B cell (primary cell): ENCODE measurements around the gene CENPO. TPM values are rescaled to one million over a fixed set of nuclear protein-coding genes. Genes with fewer than 3 reads are reported as not detected.

Experiments used
- ATAC-seq: fragments of 200-7000 bp; cut with Tn5 transposase; one replicate; pipeline ENCODE4 v1.10.0; 2021; ENCODE audit warnings: low read depth, mild to moderate bottlenecking, moderate number of reproducible peaks, moderate library complexity
- CTCF ChIA-PET: fragments of 350-600 bp; sonication (Branson Sonifier 250); formaldehyde crosslinking; loops from one replicate; lab custom pipeline; 2021; ENCODE audit warnings: antibody characterized with exemption, inconsistent platforms; lab: Charles Lee
- POLR2A ChIA-PET: fragments of 350-600 bp; sonication (Branson Sonifier 250); formaldehyde crosslinking; loops from one replicate; lab custom pipeline; 2021; ENCODE audit warnings: antibody characterized with exemption; lab: Charles Lee
- DNase-seq: peaks from one replicate; pipeline ENCODE4 v3.0.0; 2013
- H2AFZ ChIP-seq: 2 replicates; pipeline ENCODE4 v1.6.1; 2012; ENCODE audit warnings: mild to moderate bottlenecking, low read depth, low read length; ENCODE audit not compliant: insufficient read depth, poor library complexity, severe bottlenecking
- H3K27ac ChIP-seq, 2 donors: 1 replicate in 1 of 2; 2 replicates in 1 of 2; pipeline ENCODE4 v1.5.1; 2012 to 2013; ENCODE audit warnings: low read length in 2 of 2, mild to moderate bottlenecking in 2 of 2, moderate library complexity in 1 of 2
- H3K27me3 ChIP-seq, 4 experiments: fragments of 200-600 bp in 1 of 4; sonication (generic) in 1 of 4; replicated peaks in 1 of 4; 1 replicate in 2 of 4; 2 replicates in 2 of 4; pipeline versions ENCODE4 v1.6.1 to v1.7.0; 2013 to 2016; ENCODE audit warnings: low read length in 3 of 4, mild to moderate bottlenecking in 2 of 4, mixed read lengths in 1 of 4, moderate library complexity in 1 of 4; ENCODE audit not compliant: insufficient read depth in 4 of 4, control insufficient read depth in 3 of 4; ENCODE audit errors: control extremely low read depth in 1 of 4
- H3K36me3 ChIP-seq, 2 experiments: replicated peaks in 1 of 2; 1 replicate in 1 of 2; 2 replicates in 1 of 2; pipeline versions ENCODE4 v1.6.1 to v1.7.1; 2013; ENCODE audit warnings: low read length in 1 of 2; ENCODE audit not compliant: insufficient read depth in 2 of 2, control insufficient read depth in 1 of 2; ENCODE audit errors: control extremely low read depth in 1 of 2, extremely low read depth in 1 of 2
- H3K4me1 ChIP-seq, 2 donors: fragments of 200-600 bp in 1 of 2; sonication (generic) in 1 of 2; 1 replicate in 1 of 2; 2 replicates in 1 of 2; pipeline versions ENCODE4 v1.5.1 to v1.6.1; 2013 to 2017; ENCODE audit warnings: low read length in 2 of 2; ENCODE audit not compliant: control insufficient read depth in 2 of 2, insufficient read depth in 2 of 2
- H3K4me2 ChIP-seq: replicated peaks from 2 replicates; pipeline ENCODE3; 2012; ENCODE audit warnings: mild to moderate bottlenecking, low read depth, low read length; ENCODE audit not compliant: poor library complexity, severe bottlenecking
- H3K4me3 ChIP-seq, 5 experiments: fragments of 200-600 bp in 1 of 5; sonication (generic) in 1 of 5; 1 replicate in 3 of 5; 2 replicates in 2 of 5; pipeline versions ENCODE4 v1.5.1 to v1.7.0; 2011 to 2016; ENCODE audit warnings: low read length in 4 of 5, mild to moderate bottlenecking in 4 of 5, low read depth in 2 of 5, control low read depth in 1 of 5, moderate library complexity in 1 of 5; ENCODE audit not compliant: insufficient read depth in 1 of 5; ENCODE audit errors: control extremely low read depth in 1 of 5, extremely low read depth in 1 of 5
- H3K79me2 ChIP-seq: fragments of 200-600 bp; sonication (generic); one replicate; pipeline ENCODE4 v1.6.0; 2016; ENCODE audit warnings: low read length; ENCODE audit not compliant: control insufficient read depth, insufficient read depth
- H3K9ac ChIP-seq: fragments of 200-600 bp; sonication (generic); 2 replicates; pipeline ENCODE4 v1.6.1; 2017; ENCODE audit warnings: mild to moderate bottlenecking, low read length, moderate library complexity
- H3K9me3 ChIP-seq, 3 donors: one replicate each; pipeline versions ENCODE4 v1.6.1 to v1.7.1; 2013; ENCODE audit warnings: low read length in 2 of 3; ENCODE audit not compliant: control insufficient read depth in 2 of 3, insufficient read depth in 1 of 3; ENCODE audit errors: control extremely low read depth in 1 of 3
- H4K20me1 ChIP-seq: 2 replicates; pipeline ENCODE4 v1.6.0; 2012; ENCODE audit warnings: mild to moderate bottlenecking, low read length; ENCODE audit not compliant: insufficient read depth, control insufficient read depth, poor library complexity, severe bottlenecking
- H3K27ac Mint-ChIP-seq: one replicate; pipeline ENCODE4 v1.8.0; 2021; ENCODE audit warnings: mixed read lengths
- H3K27me3 Mint-ChIP-seq: one replicate; pipeline ENCODE4 v1.8.0; 2021; ENCODE audit warnings: mixed read lengths
- H3K4me1 Mint-ChIP-seq: one replicate; pipeline ENCODE4 v1.8.0; 2021; ENCODE audit warnings: mixed read lengths
- H3K4me3 Mint-ChIP-seq: one replicate; pipeline ENCODE4 v1.8.0; 2021; ENCODE audit warnings: mixed read lengths
- H3K9me3 Mint-ChIP-seq: one replicate; pipeline ENCODE4 v1.8.0; 2022; ENCODE audit warnings: mixed read lengths; ENCODE audit not compliant: insufficient read depth
- CTCF ChIP-seq: fragments of 200-600 bp; IDR thresholded peaks from one replicate; pipeline ENCODE4 v1.8.0; 2022; ENCODE audit warnings: antibody characterized with exemption, mild to moderate bottlenecking
- EZH2 ChIP-seq: IDR thresholded peaks from 2 replicates; pipeline ENCODE4 v1.6.1; 2012; ENCODE audit warnings: borderline replicate concordance, low read depth, mild to moderate bottlenecking, moderate library complexity, low read length; ENCODE audit not compliant: insufficient read depth, poor library complexity, severe bottlenecking
- WGBS: methylation state at CpG from one replicate; pipeline ENCODE4 v1.1.5; 2013; ENCODE audit warnings: missing lambda C conversion rate; ENCODE audit not compliant: insufficient coverage; 5-methylcytosine and 5-hydroxymethylcytosine counted together
- intact Hi-C: fragments of 100-400 bp; cut with micrococcal nuclease; formaldehyde crosslinking; loops from one replicate; pipeline ENCODE4 v1.10.0; 2022
- polyA plus RNA-seq: library from polyadenylated mRNA; depleted of rRNA; stranded (reverse); fragments of >200 nt; gene quantifications from 2 replicates; pipeline ENCODE4 v1.2.3, GENCODE V29; 2012
- total RNA-seq, 2 donors: library from RNA; stranded (reverse); fragments of 120-200 nt in 1 of 2; gene quantifications; 1 replicate in 1 of 2; 2 replicates in 1 of 2; pipeline versions ENCODE4 v1.2.3 to v1.2.4, GENCODE V29; 2013 to 2022

The CENPO gene
- total and polyA plus RNA-seq, 2 donors (not counting 1 experiment from before 2014, with no cell fraction given) = 4.5 to 10.4 TPM

GRCh38 chr2:24850944-24851343, 57.7 kb downstream of the CENPO start:
- peaks cover 0 to 34% (median 4%) of the 10 kb centered on the region in 3 donors for H3K9me3 ChIP-seq
- no peak for DNase-seq
- ChIA-PET CTCF (no interaction called here), POLR2A (interaction anchor here (0.6 kb wide), 1 partner anchor 12 kb away, joined by 3 read pairs; no protein-coding TSS in a partner anchor)
- H3K27ac Mint-ChIP-seq = no peak overlapping the region
- intact Hi-C loops = no loop called here
- H3K4me2 ChIP-seq = no peak overlapping the region
- H3K9ac ChIP-seq = no peak overlapping the region
- WGBS = 100% methylated on average over 4 of the region's 7 CpGs
- H3K79me2 ChIP-seq = no peaks in the 10 kb centered on the region
- H2AFZ ChIP-seq = no peak overlapping the region
- H3K4me1 Mint-ChIP-seq = no peaks in the 10 kb centered on the region
- peaks cover 2 to 9% of the 10 kb centered on the region in 2 experiments for H3K36me3 ChIP-seq
- no peak for ATAC-seq
- no peak overlapping the region for H3K4me3 ChIP-seq
- H4K20me1 ChIP-seq = no peaks in the 10 kb centered on the region
- H3K27me3 Mint-ChIP-seq = no peaks in the 10 kb centered on the region
- no peaks in the 10 kb centered on the region for H3K27me3 ChIP-seq
- no peak overlapping the region for H3K27ac ChIP-seq
- TF ChIP-seq EZH2 (no peak), CTCF (no peak)
- no peak overlapping the region for H3K4me3 Mint-ChIP-seq
- H3K4me1 ChIP-seq = no peaks in the 10 kb centered on the region
- peaks cover 5% of the 10 kb centered on the region for H3K9me3 Mint-ChIP-seq

GRCh38 chr2:24852026-24852425, 58.8 kb downstream of the CENPO start:
- peaks cover 5% of the 10 kb centered on the region for H3K9me3 Mint-ChIP-seq
- H3K27ac ChIP-seq = no peak overlapping the region
- H3K4me3 Mint-ChIP-seq = no peak overlapping the region
- H3K4me1 ChIP-seq = no peaks in the 10 kb centered on the region
- no peaks in the 10 kb centered on the region for H3K4me1 Mint-ChIP-seq
- CTCF ChIA-PET = no interaction called here
- ATAC-seq = no peak
- peaks cover 4 to 9% of the 10 kb centered on the region in 2 experiments for H3K36me3 ChIP-seq
- H3K27me3 Mint-ChIP-seq = no peaks in the 10 kb centered on the region
- no peak overlapping the region for H3K9ac ChIP-seq
- H3K4me2 ChIP-seq = no peak overlapping the region
- TF ChIP-seq CTCF (no peak), EZH2 (no peak)
- H2AFZ ChIP-seq = no peak overlapping the region
- H3K4me3 ChIP-seq = no peak overlapping the region
- WGBS = 99% methylated on average over 11 of the region's 13 CpGs
- peaks cover 0 to 30% (median 4%) of the 10 kb centered on the region in 3 donors for H3K9me3 ChIP-seq
- H3K79me2 ChIP-seq = no peaks in the 10 kb centered on the region
- no peaks in the 10 kb centered on the region for H4K20me1 ChIP-seq
- POLR2A ChIA-PET = no interaction called here
- DNase-seq = no peak
- no peak overlapping the region for H3K27ac Mint-ChIP-seq
- intact Hi-C loops = no loop called here
- no peaks in the 10 kb centered on the region for H3K27me3 ChIP-seq
